Endothelial cell of umbilical vein (primary cell): ENCODE results near the gene LGALS3BP. TPM values are rescaled to one million over a fixed set of nuclear protein-coding genes. Genes with fewer than 3 reads are reported as not detected.

Experiments used
- BruUV-seq: library from RNA; stranded (reverse); fragments of 400-500 nt; replicated peaks from 2 replicates; lab custom pipeline; 2021; lab: Mats Ljungman, UMichigan
- CTCF ChIA-PET: fragments of 300-600, 350-600 bp; sonication (Branson Sonifier 250); formaldehyde crosslinking; loops from one replicate; lab custom pipeline; 2021; ENCODE audit warnings: antibody characterized with exemption, inconsistent platforms; lab: Charles Lee
- POLR2A ChIA-PET: fragments of 300-600, 350-600 bp; sonication (Branson Sonifier 250); formaldehyde crosslinking; loops from one replicate; lab custom pipeline; 2021; ENCODE audit warnings: antibody characterized with exemption, inconsistent platforms; lab: Charles Lee
- DNase-seq: peaks from one replicate; pipeline ENCODE4 v3.0.0-alpha.2; 2011; ENCODE audit warnings: low read depth, low spot score
- FAIRE-seq: peaks from 2 replicates; lab custom pipeline; 2011; peaks lifted over from hg19 to GRCh38; lab: Jason Lieb, UNC
- H2AFZ ChIP-seq: 2 replicates; pipeline ENCODE4 v1.6.0; 2012; ENCODE audit warnings: low read depth, low read length, control low read depth, inconsistent platforms
- H3K27ac ChIP-seq: 2 replicates; pipeline ENCODE4 v1.5.1; 2011; ENCODE audit warnings: low read depth, mild to moderate bottlenecking, control low read depth, low read length, moderate library complexity; ENCODE audit not compliant: insufficient read depth
- H3K27me3 ChIP-seq, 2 experiments: 2 replicates each; pipeline versions ENCODE4 v1.6.0 to v1.6.1; 2011; ENCODE audit warnings: low read length in 2 of 2, mixed read lengths in 1 of 2; ENCODE audit not compliant: control insufficient read depth in 2 of 2, insufficient read depth in 2 of 2
- H3K36me3 ChIP-seq, 2 experiments: 2 replicates in 1 of 2; 3 replicates in 1 of 2; pipeline ENCODE4 v1.5.1; 2011; ENCODE audit warnings: low read length in 2 of 2, mild to moderate bottlenecking in 1 of 2, moderate library complexity in 1 of 2; ENCODE audit not compliant: control insufficient read depth in 2 of 2, insufficient read depth in 2 of 2; ENCODE audit errors: extremely low read depth in 1 of 2
- H3K4me1 ChIP-seq: 3 replicates; pipeline ENCODE4 v1.5.1; 2011; ENCODE audit warnings: mild to moderate bottlenecking, low read length; ENCODE audit not compliant: control insufficient read depth, insufficient read depth; ENCODE audit errors: extremely low read depth
- H3K4me2 ChIP-seq: 2 replicates; pipeline ENCODE4 v1.6.1; 2011; ENCODE audit warnings: low read length, control low read depth, mixed read lengths; ENCODE audit not compliant: insufficient read depth
- H3K4me3 ChIP-seq, 3 experiments: fragments of 200-600 bp in 1 of 3; sonication (generic), shearing (Covaris generic) in 1 of 3; replicated peaks in 1 of 3; 2 replicates each; pipeline ENCODE4 v1.5.1; 2011 to 2016; ENCODE audit warnings: control low read depth in 3 of 3, low read length in 3 of 3, mild to moderate bottlenecking in 2 of 3, inconsistent platforms in 1 of 3, low read depth in 1 of 3, moderate library complexity in 1 of 3; ENCODE audit not compliant: insufficient read depth in 1 of 3
- H3K79me2 ChIP-seq: 2 replicates; pipeline ENCODE4 v1.6.0; 2012; ENCODE audit warnings: low read length, inconsistent platforms; ENCODE audit not compliant: control insufficient read depth, insufficient read depth
- H3K9ac ChIP-seq: replicated peaks from 2 replicates; pipeline ENCODE3; 2011; ENCODE audit warnings: low read length, control low read depth; ENCODE audit not compliant: insufficient read depth; ENCODE audit errors: extremely low read depth
- H3K9me1 ChIP-seq: replicated peaks from 3 replicates; pipeline ENCODE4 v1.6.0; 2011; ENCODE audit warnings: mild to moderate bottlenecking, low read length; ENCODE audit not compliant: control insufficient read depth, insufficient read depth; ENCODE audit errors: extremely low read depth
- H3K9me3 ChIP-seq: replicated peaks from 2 replicates; pipeline ENCODE4 v1.5.1; 2012; ENCODE audit warnings: low read length, inconsistent platforms; ENCODE audit not compliant: control insufficient read depth, insufficient read depth
- H4K20me1 ChIP-seq: replicated peaks from 2 replicates; pipeline ENCODE3; 2011; ENCODE audit warnings: mild to moderate bottlenecking, low read length; ENCODE audit not compliant: control insufficient read depth, insufficient read depth; ENCODE audit errors: extremely low read depth
- CTCF ChIP-seq, 2 donors: IDR thresholded peaks; 1 replicate in 1 of 2; 2 replicates in 1 of 2; pipeline ENCODE4 v1.5.1; 2011; ENCODE audit warnings: low read length in 2 of 2, mild to moderate bottlenecking in 2 of 2, moderate library complexity in 2 of 2, control low read depth in 1 of 2, inconsistent platforms in 1 of 2, low read depth in 1 of 2; ENCODE audit not compliant: insufficient read depth in 1 of 2; ENCODE audit errors: extremely low read depth in 1 of 2
- EZH2 ChIP-seq: IDR thresholded peaks from 2 replicates; pipeline ENCODE4 v1.6.1; 2012; ENCODE audit warnings: borderline replicate concordance, low read depth, mild to moderate bottlenecking, moderate library complexity, low read length, inconsistent platforms; ENCODE audit not compliant: severe bottlenecking
- FOS ChIP-seq: IDR thresholded peaks from 2 replicates; pipeline ENCODE4 v1.6.1; 2011; ENCODE audit warnings: mild to moderate bottlenecking, low read length, moderate library complexity, borderline replicate concordance; ENCODE audit not compliant: insufficient read depth
- GATA2 ChIP-seq: IDR thresholded peaks from 2 replicates; pipeline ENCODE4 v1.7.0; 2011; ENCODE audit warnings: low read depth, mild to moderate bottlenecking, moderate library complexity, mixed read lengths, low read length; ENCODE audit not compliant: insufficient read length, insufficient read depth
- JUN ChIP-seq: IDR thresholded peaks from 2 replicates; pipeline ENCODE4 v1.6.1; 2011; ENCODE audit warnings: borderline replicate concordance, low read depth; ENCODE audit not compliant: insufficient read length, insufficient read depth
- MAX ChIP-seq: IDR thresholded peaks from 2 replicates; pipeline ENCODE4 v1.6.1; 2011; ENCODE audit not compliant: insufficient read depth, insufficient read length
- MYC ChIP-seq: IDR thresholded peaks from one replicate; pipeline ENCODE4 v1.6.1; 2011; ENCODE audit warnings: mild to moderate bottlenecking, low read depth, low read length
- POLR2A ChIP-seq: IDR thresholded peaks from 2 replicates; pipeline ENCODE4 v1.6.1; 2012; ENCODE audit warnings: low read depth, mild to moderate bottlenecking, control low read depth, low read length
- POLR2AphosphoS5 ChIP-seq: IDR thresholded peaks from 2 replicates; pipeline ENCODE4 v1.6.1; 2012; ENCODE audit warnings: low read depth, mild to moderate bottlenecking, control low read depth, low read length, moderate library complexity; ENCODE audit not compliant: insufficient read depth
- dilution Hi-C: fragments of 300-500 bp; cut with MboI; formaldehyde crosslinking; loops from one replicate; pipeline ENCODE4 v1.15.0; 2019; ENCODE audit warnings: low sequenced_read_pairs; ENCODE audit not compliant: extremely low pct_ligation_motif_present
- intact Hi-C: fragments of 100-400 bp; cut with micrococcal nuclease; formaldehyde crosslinking; loops from one replicate; pipeline ENCODE4 v1.10.0; 2022
- polyA plus RNA-seq, 4 experiments: library from polyadenylated mRNA; depleted of rRNA in 3 of 4; stranded (reverse) in 3 of 4; unstranded in 1 of 4; fragments of >200 nt; gene quantifications; 2 replicates each; pipeline versions ENCODE4 v1.2.1 to v1.2.3, GENCODE V29; 2011 to 2012; ENCODE audit warnings: missing spikeins in 1 of 4
- total RNA-seq: library from RNA; stranded (reverse); gene quantifications from 2 replicates; pipeline ENCODE4 v1.2.3, GENCODE V29; 2021

LGALS3BP gene
- total and polyA plus RNA-seq, 2 donors (not counting 3 experiments of a cell fraction or from before 2014, with no cell fraction given), result 0.77 to 1.3 TPM

- DNase-seq, result no peak
- Histone ChIP-seq H3K27ac (no peak overlapping the region), H3K36me3 (no peaks in the 10 kb centered on the region), H3K9me1 (no peaks in the 10 kb centered on the region), H3K4me1 (no peaks in the 10 kb centered on the region), H4K20me1 (no peaks in the 10 kb centered on the region), H3K9me3 (no peaks in the 10 kb centered on the region), H3K79me2 (no peaks in the 10 kb centered on the region), H2AFZ (no peak overlapping the region), H3K27me3 (no peaks in the 10 kb centered on the region), H3K4me3 (no peak overlapping the region), H3K4me2 (no peak overlapping the region), H3K9ac (no peak overlapping the region)
- dilution Hi-C loops (no loop called here), intact Hi-C loops (no loop called here)
- ChIA-PET POLR2A (no interaction called here), CTCF (interaction anchor here (1.0 to 3.2 kb wide), 3 partner anchors 12 to 86 kb away, joined by 3 to 12 read pairs (median 6); no protein-coding TSS in a partner anchor)
- BruUV-seq, result no TSS peak
- no peak for FAIRE-seq
- no peak for TF ChIP-seq POLR2A
Measured at GRCh38 chr17:78951967-78952551, 27.7 kb downstream of the LGALS3BP start.

- Histone ChIP-seq H2AFZ (no peak overlapping the region), H3K36me3 (no peaks in the 10 kb centered on the region), H3K27ac (no peak overlapping the region), H3K4me3 (no peak overlapping the region), H3K4me1 (no peaks in the 10 kb centered on the region), H3K9me1 (no peaks in the 10 kb centered on the region), H3K79me2 (no peaks in the 10 kb centered on the region), H4K20me1 (no peaks in the 10 kb centered on the region), H3K9ac (no peak overlapping the region), H3K4me2 (no peak overlapping the region), H3K9me3 (no peaks in the 10 kb centered on the region), H3K27me3 (no peaks in the 10 kb centered on the region)
- intact Hi-C loops (no loop called here), dilution Hi-C loops (no loop called here)
- no TSS peak for BruUV-seq
- no peak for FAIRE-seq
- TF ChIP-seq POLR2A, result no peak
- no peak for TF ChIP-seq JUN
- TF ChIP-seq POLR2AphosphoS5, result no peak
- no peak for TF ChIP-seq MAX
- no peak for TF ChIP-seq EZH2
- TF ChIP-seq FOS, result no peak
- no peak for TF ChIP-seq MYC
- no peak for TF ChIP-seq CTCF (IDR thresholded peaks at IDR 0.05; ENCODE audit: extremely low read depth in 1 of 2, insufficient read depth in 1 of 2, low read depth in 1 of 2, low read length in 2 of 2)
- no peak for TF ChIP-seq GATA2
- CTCF ChIA-PET, result interaction anchor here (0.9 to 1.2 kb wide), 2 partner anchors 51 to 85 kb away, joined by 3 read pairs; no protein-coding TSS in a partner anchor
- DNase-seq, result no peak
- POLR2A ChIA-PET, result no interaction called here
Measured at GRCh38 chr17:78950870-78951269, 28.9 kb downstream of the LGALS3BP start.
